Measurements from ENCODE around the gene CCDC116. TPM values are rescaled to one million over a fixed set of nuclear protein-coding genes. Genes with fewer than 3 reads are reported as not detected.
"Not testable (repeated sequence)": the region's sequence is repeated elsewhere in the genome, so short reads cannot be mapped to it uniquely, and the experiment has no call there.

The CCDC116 gene
- total RNA-seq, 2 donors from 2014 or later, result 2.0 to 2.5 TPM

DNA sequence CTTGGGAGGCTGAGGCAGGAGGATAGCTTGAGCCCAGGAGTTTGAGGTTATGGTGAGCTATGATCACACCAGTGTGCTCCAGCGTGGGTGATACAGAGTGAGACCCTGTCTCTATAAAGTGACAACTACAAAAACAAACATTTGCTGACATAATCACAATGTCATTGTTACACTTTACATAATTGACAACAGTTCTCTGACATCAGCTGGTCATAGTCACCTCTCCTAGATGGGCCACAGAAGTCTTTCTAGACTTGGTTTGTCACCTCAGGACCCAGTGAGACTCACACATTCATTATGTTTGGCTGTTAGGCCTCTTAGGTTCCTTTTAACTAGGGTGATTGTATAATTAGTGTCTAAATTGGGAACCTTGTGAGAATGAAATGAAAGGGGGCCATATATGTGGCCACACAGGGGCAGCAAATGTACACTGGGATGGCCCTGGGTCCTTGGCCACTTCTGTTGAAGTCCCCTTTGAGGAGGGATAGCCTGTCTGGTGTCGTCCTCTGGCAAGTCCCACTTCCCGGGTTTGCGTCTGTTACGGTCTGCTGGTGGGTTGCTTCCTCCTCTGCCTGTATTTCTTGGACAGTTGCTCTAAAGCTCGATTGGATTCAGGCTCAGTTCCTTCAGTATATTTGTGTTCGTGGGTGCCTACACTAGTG lies 27.4 kb downstream of the CCDC116 start:
- no peak overlapping the region for H3K4me3 Mint-ChIP-seq

DNA sequence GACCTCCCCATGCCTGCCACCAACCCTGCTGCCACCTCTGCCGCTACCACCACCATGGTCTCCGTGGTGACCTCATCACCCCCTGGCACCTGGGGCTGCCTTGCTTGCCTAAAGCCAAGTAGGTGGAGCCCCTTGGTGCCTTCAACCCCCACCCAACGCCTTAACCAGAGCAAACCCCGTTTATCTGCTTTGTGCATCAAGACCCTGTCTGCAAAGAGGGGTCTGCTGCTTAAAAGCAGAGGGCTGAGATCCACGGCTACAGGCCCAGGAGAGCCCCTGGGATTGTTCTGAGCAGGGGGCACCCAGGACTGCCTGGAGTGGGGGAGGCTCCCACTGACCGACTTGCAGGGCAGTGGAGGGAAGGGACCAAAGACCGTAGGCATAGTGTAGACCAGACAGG lies 28.3 kb downstream of the CCDC116 start:
- H3K27me3 Mint-ChIP-seq, result no peaks in the 10 kb centered on the region
- no peak overlapping the region for H3K4me3 Mint-ChIP-seq
- H3K4me1 Mint-ChIP-seq (ENCODE audit: low read depth in 2 of 2), result peaks cover 18 to 25% of the 10 kb centered on the region in 2 donors
- no peak for DNase-seq (ENCODE audit: low spot score)
- no peaks in the 10 kb centered on the region for H3K36me3 Mint-ChIP-seq
- H3K27ac Mint-ChIP-seq, result no peak overlapping the region
- H3K9me3 Mint-ChIP-seq, result no peaks in the 10 kb centered on the region
- ATAC-seq, result no peak

More for the DNA sequence above, 27.4 kb downstream of the CCDC116 start:
- H3K27me3 Mint-ChIP-seq, result no peaks in the 10 kb centered on the region
- no peak overlapping the region for H3K27ac Mint-ChIP-seq
- no peaks in the 10 kb centered on the region for H3K36me3 Mint-ChIP-seq
- DNase-seq (ENCODE audit: low spot score) (no peak), ATAC-seq (no peak)
- H3K4me1 Mint-ChIP-seq (ENCODE audit: low read depth in 2 of 2), result peaks cover 14 to 21% of the 10 kb centered on the region in 2 donors
- no peaks in the 10 kb centered on the region for H3K9me3 Mint-ChIP-seq

DNA sequence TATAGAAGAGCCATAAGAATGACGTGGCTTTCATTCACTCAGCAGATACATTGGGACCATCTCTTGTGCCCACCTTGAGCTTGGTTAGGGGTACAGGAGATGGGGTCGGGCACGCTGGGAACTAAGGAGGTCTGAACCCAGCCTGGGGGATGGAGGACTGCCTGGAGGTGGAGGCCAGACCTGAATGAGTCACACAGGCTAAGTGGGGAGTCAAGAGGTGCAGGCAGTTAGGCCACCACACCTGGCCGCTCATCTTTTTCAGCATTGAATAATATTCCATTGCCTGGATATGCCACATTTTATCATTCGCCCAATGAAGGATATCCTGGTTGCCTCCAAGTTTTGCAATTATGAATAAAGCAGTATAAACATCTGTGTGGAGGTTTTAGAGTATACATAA lies 29.4 kb downstream of the CCDC116 start:
- Mint-ChIP-seq H3K27ac (no peak overlapping the region), H3K27me3 (no peaks in the 10 kb centered on the region), H3K4me3 (no peak overlapping the region), H3K4me1 (ENCODE audit: low read depth in 2 of 2) (peaks cover 11 to 18% of the 10 kb centered on the region in 2 donors), H3K36me3 (no peaks in the 10 kb centered on the region), H3K9me3 (no peaks in the 10 kb centered on the region)
- ATAC-seq (no peak), DNase-seq (ENCODE audit: low spot score) (no peak)

DNA sequence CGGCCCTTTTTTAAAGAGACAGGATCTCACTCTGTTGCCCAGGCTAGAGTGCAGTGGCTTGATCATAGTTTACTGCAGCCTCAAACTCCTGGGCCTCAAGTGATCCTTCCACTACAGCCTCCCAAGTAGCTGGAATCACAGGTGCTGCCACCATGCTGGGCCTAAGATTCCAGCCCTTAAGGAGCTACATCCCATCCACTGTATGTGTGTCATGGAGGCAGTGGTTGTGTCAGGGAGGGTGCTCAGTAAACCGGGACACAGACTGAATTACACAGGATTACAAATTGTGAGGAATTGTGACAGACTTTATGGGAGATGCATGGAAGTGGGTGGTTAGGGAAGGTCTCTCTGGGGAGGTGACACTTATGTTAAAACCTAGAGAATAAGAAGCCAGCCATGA lies 31.2 kb downstream of the CCDC116 start:
- Mint-ChIP-seq H3K27me3 (no peaks in the 10 kb centered on the region), H3K36me3 (no peaks in the 10 kb centered on the region), H3K27ac (peak overlapping the region in 1 of 2 donors; percentile 13), H3K4me3 (peak overlapping the region; percentile 24), H3K4me1 (ENCODE audit: low read depth in 2 of 2) (peaks cover 22 to 23% of the 10 kb centered on the region in 2 donors), H3K9me3 (no peaks in the 10 kb centered on the region)
- ATAC-seq, result no peak
- no peak for DNase-seq (ENCODE audit: low spot score)

DNA sequence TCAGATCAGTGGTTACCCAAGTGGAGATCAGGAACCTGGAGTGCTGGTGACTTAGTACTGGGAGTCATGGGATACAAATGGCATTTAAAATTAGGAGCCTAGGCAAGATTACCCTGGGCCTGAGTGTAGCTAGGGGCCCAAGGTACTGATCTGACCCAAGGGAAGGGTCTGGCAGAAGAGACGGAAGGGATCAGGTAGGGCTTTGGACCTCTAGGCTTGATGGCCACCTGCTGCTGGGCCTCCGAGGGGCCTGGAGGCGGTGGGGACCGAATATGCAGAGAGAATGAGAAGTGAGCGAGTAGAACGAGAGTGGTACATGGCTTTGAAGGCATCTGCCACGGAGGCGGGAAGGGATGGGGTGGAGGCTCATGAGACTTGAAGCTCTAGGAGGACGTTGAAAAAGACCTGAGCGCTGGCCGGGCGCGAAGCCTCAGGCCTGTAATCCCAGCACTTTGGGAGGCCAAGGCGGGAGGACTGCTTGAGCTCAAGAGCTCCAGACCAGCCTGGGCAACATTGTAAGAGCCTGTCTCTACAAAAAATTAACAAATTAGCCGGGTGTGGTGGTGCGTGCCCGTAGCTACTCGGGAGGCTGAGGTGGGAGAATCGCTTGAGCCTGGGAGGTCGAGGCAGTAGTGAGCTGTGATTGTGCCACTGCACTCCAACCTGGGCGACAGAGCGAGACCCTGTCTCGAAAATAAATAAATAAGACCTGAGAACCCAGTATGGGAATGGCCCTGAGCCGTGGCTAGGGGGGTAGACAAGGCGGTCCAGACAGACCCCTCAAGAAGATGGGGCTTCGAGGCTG lies 32.7 kb downstream of the CCDC116 start:
- no peaks in the 10 kb centered on the region for H3K9me3 Mint-ChIP-seq
- no peaks in the 10 kb centered on the region for H3K36me3 Mint-ChIP-seq
- peaks cover 29 to 30% of the 10 kb centered on the region in 2 donors for H3K4me1 Mint-ChIP-seq (ENCODE audit: low read depth in 2 of 2)
- peak overlapping the region; percentile 92 for H3K4me3 Mint-ChIP-seq
- no peaks in the 10 kb centered on the region for H3K27me3 Mint-ChIP-seq
- no peak for ATAC-seq
- no peak for DNase-seq (ENCODE audit: low spot score)
- H3K27ac Mint-ChIP-seq, result peak overlapping the region; percentile 88 to 98

DNA sequence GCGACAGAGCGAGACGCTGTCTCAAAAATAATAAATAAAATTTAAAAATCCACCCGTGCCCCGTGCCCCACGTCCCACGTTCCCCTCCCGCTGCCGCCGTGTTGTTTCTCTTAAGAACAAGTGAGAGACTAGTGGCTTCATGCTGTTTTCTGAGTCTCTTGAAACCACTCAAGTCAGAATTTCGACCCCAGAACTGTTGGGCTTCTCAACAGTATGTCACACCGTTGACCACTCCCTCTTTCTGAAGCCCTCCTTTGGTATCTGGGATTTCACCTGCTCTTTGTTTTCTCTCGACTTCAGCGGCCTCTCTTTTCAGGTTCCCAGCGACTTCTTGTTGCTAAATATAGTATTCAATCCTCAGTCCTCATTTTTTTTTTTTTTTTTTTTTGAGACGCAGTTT lies 34.2 kb downstream of the CCDC116 start:
- H3K36me3 Mint-ChIP-seq, result no peaks in the 10 kb centered on the region
- no peak for ATAC-seq

DNA sequence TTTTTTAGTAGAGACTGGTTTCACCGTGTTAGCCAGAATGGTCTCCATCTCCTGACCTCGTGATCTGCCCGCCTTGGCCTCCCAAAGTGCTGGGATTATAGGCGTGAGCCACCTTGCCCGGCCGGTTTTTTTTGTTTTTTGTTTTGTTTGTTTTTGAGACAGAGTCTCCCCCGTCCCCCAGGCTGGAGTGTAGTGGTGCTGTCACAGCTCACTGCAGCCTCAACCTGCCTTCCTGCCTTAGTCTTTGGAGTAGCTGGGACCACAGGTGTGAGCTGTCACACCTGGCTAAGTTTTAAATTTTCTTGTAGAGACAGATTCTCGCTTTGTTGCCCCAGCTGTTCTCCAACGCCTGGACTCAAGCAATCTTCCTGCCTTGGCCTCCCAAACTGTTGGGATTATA lies 36.5 kb downstream of the CCDC116 start:
- Mint-ChIP-seq H3K9me3 (no peaks in the 10 kb centered on the region), H3K4me3 (no peak overlapping the region), H3K4me1 (ENCODE audit: low read depth in 2 of 2) (peaks cover 30 to 32% of the 10 kb centered on the region in 2 donors), H3K36me3 (no peaks in the 10 kb centered on the region), H3K27ac (no peak overlapping the region), H3K27me3 (no peaks in the 10 kb centered on the region)
- ATAC-seq (no peak), DNase-seq (ENCODE audit: low spot score) (peak; percentile 1)

More for the DNA sequence above, 34.2 kb downstream of the CCDC116 start:
- H3K4me3 Mint-ChIP-seq, result peak overlapping the region; percentile 92
- no peak for DNase-seq (ENCODE audit: low spot score)
- no peaks in the 10 kb centered on the region for H3K9me3 Mint-ChIP-seq
- H3K27me3 Mint-ChIP-seq, result no peaks in the 10 kb centered on the region
- H3K4me1 Mint-ChIP-seq (ENCODE audit: low read depth in 2 of 2), result peaks cover 28 to 30% of the 10 kb centered on the region in 2 donors
- peak overlapping the region; percentile 88 to 98 for H3K27ac Mint-ChIP-seq

DNA sequence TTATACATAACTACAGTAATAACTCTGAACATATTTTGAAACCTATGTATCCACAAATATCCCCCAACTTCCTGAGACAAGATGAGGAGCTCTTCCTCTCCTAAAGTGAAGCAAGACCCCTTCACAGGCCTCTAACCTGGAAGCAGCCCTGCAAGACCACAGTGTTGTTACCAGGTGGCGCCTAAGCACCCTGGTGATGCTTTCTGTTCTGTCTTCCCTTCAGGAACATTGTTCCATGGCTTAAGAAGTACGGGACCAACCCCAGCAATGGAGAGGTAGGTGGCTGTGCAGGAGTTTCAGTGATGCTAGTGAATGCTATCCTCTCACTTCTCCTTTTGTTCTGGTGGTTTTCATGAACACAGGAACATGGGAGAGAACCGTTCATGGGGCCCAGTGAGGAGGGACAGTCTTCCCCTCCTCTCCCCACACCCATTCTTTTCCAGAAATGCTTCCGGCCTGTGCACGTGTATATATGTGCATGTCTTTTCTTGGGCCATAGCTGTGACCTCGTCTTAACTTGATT lies 39.6 kb downstream of the CCDC116 start:
- DNase-seq (ENCODE audit: low spot score) (no peak), ATAC-seq (no peak)
- no peaks in the 10 kb centered on the region for H3K9me3 Mint-ChIP-seq
- no peaks in the 10 kb centered on the region for H3K27me3 Mint-ChIP-seq
- H3K4me3 Mint-ChIP-seq, result no peak overlapping the region
- H3K36me3 Mint-ChIP-seq, result no peaks in the 10 kb centered on the region
- H3K4me1 Mint-ChIP-seq (ENCODE audit: low read depth in 2 of 2), result peaks cover 19 to 25% of the 10 kb centered on the region in 2 donors
- H3K27ac Mint-ChIP-seq, result no peak overlapping the region

DNA sequence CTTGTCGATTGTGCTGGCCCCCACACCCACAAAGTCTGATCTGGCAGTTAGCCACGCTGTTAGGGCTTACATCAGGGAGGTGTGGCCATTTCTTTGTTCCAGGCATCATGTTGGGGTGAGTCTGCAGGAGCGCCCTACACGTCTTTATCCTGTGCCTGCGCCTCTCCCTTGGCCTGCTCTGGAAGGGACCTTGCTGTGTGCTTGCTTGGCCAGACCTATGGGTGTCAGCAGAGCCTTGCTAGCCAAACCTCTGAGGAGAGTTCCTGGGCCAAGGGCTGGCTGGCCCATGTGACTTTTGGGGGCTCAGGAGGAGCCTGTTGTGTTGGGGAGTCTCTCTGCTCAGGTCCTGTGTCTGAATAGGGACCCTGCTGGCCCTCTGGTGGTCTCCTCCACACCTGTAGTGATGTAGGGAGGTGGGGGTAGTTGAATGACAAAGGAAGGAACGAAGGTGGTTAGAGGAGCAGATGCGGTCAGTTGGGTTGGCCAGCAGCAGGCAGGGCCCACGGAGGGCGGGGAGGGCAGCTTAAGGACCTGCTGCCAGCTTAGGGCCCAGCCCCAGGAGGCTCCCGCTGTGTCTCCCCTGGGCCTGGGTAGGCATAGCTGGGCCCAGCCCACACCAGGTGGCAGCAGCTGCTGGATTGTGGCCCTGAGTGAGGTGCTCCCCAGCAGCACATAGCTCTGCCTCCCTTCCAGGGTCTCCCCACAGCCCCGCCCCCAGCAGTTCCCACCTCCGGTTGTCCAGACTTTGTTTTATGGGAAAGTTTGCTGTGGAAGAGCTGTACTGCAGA lies 41.2 kb downstream of the CCDC116 start:
- Mint-ChIP-seq H3K27ac (no peak overlapping the region), H3K4me3 (no peak overlapping the region), H3K9me3 (no peaks in the 10 kb centered on the region), H3K4me1 (ENCODE audit: low read depth in 2 of 2) (peaks cover 8 to 30% of the 10 kb centered on the region in 2 donors), H3K36me3 (no peaks in the 10 kb centered on the region), H3K27me3 (no peaks in the 10 kb centered on the region)
- ATAC-seq (peak in 1 of 2 donors; percentile 33), DNase-seq (ENCODE audit: low spot score) (no peak)

DNA sequence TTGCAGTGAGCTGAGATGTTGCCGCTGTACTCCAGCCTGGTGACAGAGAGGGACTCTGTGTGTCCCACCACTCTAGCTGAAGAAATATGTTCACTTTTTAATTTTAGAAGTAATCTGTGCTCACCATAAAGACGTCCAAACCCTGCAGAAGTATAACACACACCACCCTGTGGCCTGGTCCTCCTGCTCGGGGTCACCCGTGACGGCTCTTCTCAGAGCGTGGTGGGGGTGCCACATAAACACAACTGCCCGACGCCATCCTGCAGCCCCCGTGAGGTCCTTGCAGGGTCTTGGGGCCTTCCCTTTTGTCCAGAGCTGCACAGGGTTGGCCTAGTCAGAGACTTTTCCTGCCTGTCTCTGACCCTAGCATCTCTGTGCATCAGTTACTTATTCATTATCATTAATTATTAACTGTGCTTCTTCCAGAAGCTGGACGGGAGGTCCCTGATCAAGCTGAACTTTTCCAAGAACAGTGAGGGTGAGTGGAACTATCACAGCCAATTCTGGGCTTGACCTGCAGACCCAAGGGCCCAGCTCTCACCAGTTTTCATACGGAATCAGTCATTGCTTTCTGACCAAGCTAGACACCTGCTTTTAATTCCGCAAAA lies 42.2 kb downstream of the CCDC116 start:
- H3K4me1 Mint-ChIP-seq (ENCODE audit: low read depth in 2 of 2), result peaks cover 3 to 26% of the 10 kb centered on the region in 2 donors
- no peaks in the 10 kb centered on the region for H3K9me3 Mint-ChIP-seq
- no peak overlapping the region for H3K4me3 Mint-ChIP-seq
- H3K27ac Mint-ChIP-seq, result no peak overlapping the region
- no peaks in the 10 kb centered on the region for H3K27me3 Mint-ChIP-seq
- no peak for ATAC-seq
- no peak for DNase-seq (ENCODE audit: low spot score)
- H3K36me3 Mint-ChIP-seq, result no peaks in the 10 kb centered on the region

DNA sequence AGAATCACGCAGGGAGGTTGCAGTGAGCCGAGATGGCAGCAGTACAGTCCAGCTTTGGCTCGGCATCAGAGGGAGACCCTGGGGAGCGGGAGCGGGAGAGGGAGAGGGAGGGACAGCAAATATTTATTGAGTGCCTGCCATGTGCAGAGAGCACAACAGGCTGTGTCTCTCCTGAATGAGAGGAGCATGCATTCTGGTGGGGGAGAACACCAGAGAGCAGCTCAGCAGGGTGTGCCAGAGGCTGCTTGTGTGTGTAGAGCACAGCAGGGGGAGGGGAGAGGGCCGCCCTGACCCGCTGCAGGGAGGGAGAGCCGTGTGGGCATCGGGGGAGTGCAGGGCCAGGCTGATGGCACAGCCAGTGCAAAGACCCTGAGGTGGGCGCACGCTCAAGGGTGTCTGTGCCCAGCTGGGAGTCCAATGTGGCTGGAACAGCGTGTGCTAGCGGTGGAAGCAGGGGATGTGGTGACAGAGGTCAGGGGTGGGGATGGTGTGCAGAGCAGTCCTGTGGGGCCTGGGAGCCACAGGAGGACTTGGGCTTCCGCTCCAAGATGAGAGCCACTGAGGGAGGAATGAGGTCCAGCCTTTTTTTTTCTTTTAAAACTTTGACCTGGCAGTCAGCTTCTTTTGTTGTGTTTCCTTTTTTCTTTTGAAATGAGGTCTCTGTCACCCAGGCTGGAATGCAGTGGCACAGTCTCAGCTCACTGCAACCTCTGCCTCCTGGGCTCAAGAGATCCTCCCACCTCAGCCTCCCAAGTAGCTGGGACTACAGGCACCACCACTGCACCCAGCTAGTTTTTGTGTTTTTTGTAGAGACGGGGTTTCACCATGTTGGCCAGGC lies 45.3 kb downstream of the CCDC116 start:
- H3K4me1 Mint-ChIP-seq (ENCODE audit: low read depth in 2 of 2), result peaks cover 5 to 37% of the 10 kb centered on the region in 2 donors
- no peaks in the 10 kb centered on the region for H3K27me3 Mint-ChIP-seq
- H3K36me3 Mint-ChIP-seq, result no peaks in the 10 kb centered on the region
- H3K4me3 Mint-ChIP-seq, result no peak overlapping the region
- no peaks in the 10 kb centered on the region for H3K9me3 Mint-ChIP-seq
- H3K27ac Mint-ChIP-seq, result no peak overlapping the region
- ATAC-seq, result no peak
- DNase-seq (ENCODE audit: low spot score), result no peak

DNA sequence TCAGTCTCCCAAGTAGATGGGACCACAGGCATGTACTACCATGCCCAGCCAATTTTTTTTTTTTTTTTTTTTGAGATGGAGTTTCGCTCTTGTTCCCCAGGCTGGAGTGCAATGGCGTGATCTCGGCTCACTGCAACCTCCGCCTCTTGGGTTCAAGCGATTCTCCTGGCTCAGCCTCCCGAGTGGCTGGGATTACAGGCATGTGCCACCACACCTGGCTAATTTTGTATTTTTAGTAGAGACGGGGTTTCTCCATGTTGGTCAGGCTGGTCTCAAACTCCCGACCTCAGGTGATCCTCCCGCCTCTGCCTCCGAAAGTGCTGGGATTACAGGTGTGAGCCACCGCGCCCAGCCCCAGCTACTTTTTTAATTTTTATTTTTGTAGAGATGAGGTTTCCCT lies 46.3 kb downstream of the CCDC116 start:
- not testable (repeated sequence) for H3K36me3 Mint-ChIP-seq, H3K27ac Mint-ChIP-seq

More for the DNA sequence above, 46.3 kb downstream of the CCDC116 start:
- not testable (repeated sequence) for H3K9me3 Mint-ChIP-seq; DNase-seq (ENCODE audit: low spot score); H3K4me3 Mint-ChIP-seq; H3K27me3 Mint-ChIP-seq; ATAC-seq
- H3K4me1 Mint-ChIP-seq (ENCODE audit: low read depth in 2 of 2), result peaks cover 5 to 32% of the 10 kb centered on the region in 2 donors

All from natural killer cell treated with Interleukin-12 subunit alpha and Interleukin-12 subunit beta and Interleukin-15 and Interleukin-18, amount 100 ng/mL, for 72 hours (primary cell).